Stomach (tissue), 9 donors: ENCODE results near the gene SULT1B1. TPM values are rescaled to one million over a fixed set of nuclear protein-coding genes. Genes with fewer than 3 reads are reported as not detected.

Source experiments
- DNase-seq, 2 donors: peaks; one replicate each; pipeline versions ENCODE4 v3.0.0 to v3.0.0-alpha.2; 2013 to 2019
- H3K27ac ChIP-seq, 5 donors: fragments of 200-600 bp in 4 of 5; sonication (generic) in 4 of 5; one replicate each; pipeline ENCODE4 v1.5.1; 2013 to 2019; ENCODE audit warnings: mild to moderate bottlenecking in 1 of 5, moderate library complexity in 1 of 5
- H3K27me3 ChIP-seq, 3 donors: fragments of 200-600 bp; sonication (generic); one replicate each; pipeline ENCODE4 v1.5.1; 2017 to 2019; ENCODE audit warnings: mixed run types in 1 of 3
- H3K36me3 ChIP-seq, 4 donors: fragments of 200-600 bp; sonication (generic); 1 replicate in 3 of 4; 2 replicates in 1 of 4; pipeline ENCODE4 v1.5.1; 2016 to 2019
- H3K4me1 ChIP-seq, 4 donors: fragments of 200-600 bp; sonication (generic); one replicate each; pipeline ENCODE4 v1.5.1; 2016 to 2019
- H3K4me3 ChIP-seq, 4 donors: fragments of 200-600 bp; sonication (generic) in 3 of 4; one replicate each; pipeline ENCODE4 v1.5.1; 2016 to 2019; ENCODE audit warnings: mild to moderate bottlenecking in 1 of 4
- H3K9me3 ChIP-seq, 4 donors: fragments of 200-600 bp; sonication (generic); one replicate each; pipeline ENCODE4 v1.5.1; 2016 to 2019
- CTCF ChIP-seq, 7 experiments: fragments of 450-650 bp in 4 of 7; fragments of 200-600 bp in 3 of 7; sonication (generic) in 3 of 7; IDR thresholded peaks; one replicate each; pipeline ENCODE4 v1.5.1; 2016 to 2019; ENCODE audit warnings: antibody characterized with exemption in 7 of 7, control low read depth in 2 of 7, mild to moderate bottlenecking in 1 of 7
- EP300 ChIP-seq: sonication (generic); formaldehyde crosslinking; IDR thresholded peaks from one replicate; pipeline ENCODE4 v1.6.1; 2017; ENCODE audit warnings: antibody characterized with exemption
- POLR2A ChIP-seq, 4 donors: fragments of 450-650 bp; IDR thresholded peaks; one replicate each; pipeline ENCODE4 v1.6.1; 2016; ENCODE audit warnings: antibody characterized with exemption in 4 of 4, control low read depth in 2 of 4, mild to moderate bottlenecking in 1 of 4, moderate library complexity in 1 of 4
- POLR2AphosphoS5 ChIP-seq, 3 donors: sonication (generic); formaldehyde crosslinking; IDR thresholded peaks; one replicate each; pipeline ENCODE4 v1.6.1; 2016; ENCODE audit warnings: antibody characterized with exemption in 3 of 3
- WGBS, 5 donors: extraction: QIAGEN DNeasy Blood & Tissue Kit in 3 of 5; methylation state at CpG; one replicate each; pipeline versions ENCODE4 v1.1.5 to v1.1.7; 2013 to 2018; 5-methylcytosine and 5-hydroxymethylcytosine counted together
- intact Hi-C: fragments of 100-400 bp; cut with DNase I; formaldehyde crosslinking; loops from one replicate; pipeline ENCODE4 v1.15.1; 2023; ENCODE audit warnings: low total_unique reads
- polyA plus RNA-seq, 3 donors: library from polyadenylated mRNA; stranded (reverse); fragments of 200-250 nt; gene quantifications; one replicate each; pipeline ENCODE4 v1.2.3, GENCODE V29; 2013
- total RNA-seq, 5 donors: library from RNA; depleted of rRNA; stranded (reverse); fragments of >200 nt; gene quantifications; one replicate each; pipeline versions ENCODE4 v1.1.0 to v1.2.3, GENCODE V29; 2014 to 2016
- donor health status: healthy with polysubstance abuse.
- donor health status: Bipolar disorder and iron deficiency.
- donor health status: healthy.

SULT1B1 gene
- total and polyA plus RNA-seq, 8 donors: 1.8 to 58.9 (median 31.1) TPM

- no peaks in the 10 kb centered on the region for H3K4me1 ChIP-seq
- no peak overlapping the region for H3K4me3 ChIP-seq
- TF ChIP-seq CTCF (IDR thresholded peaks at IDR 0.05): no peak
- no peak for TF ChIP-seq POLR2A (IDR thresholded peaks at IDR 0.05)
- no peak for TF ChIP-seq EP300
- no peak for TF ChIP-seq POLR2AphosphoS5 (IDR thresholded peaks at IDR 0.05)
- peak in 1 of 2 donors; percentile 59 for DNase-seq
- H3K9me3 ChIP-seq: peaks cover 0 to 14% (median 0%) of the 10 kb centered on the region in 4 donors
- H3K27ac ChIP-seq: no peak overlapping the region
- WGBS, 5 donors: 74 to 82% (median 80%) methylated on average over 19 of the region's 19 CpGs
- no peaks in the 10 kb centered on the region for H3K36me3 ChIP-seq
- intact Hi-C loops: no loop called here
- H3K27me3 ChIP-seq: no peaks in the 10 kb centered on the region
Measured at GRCh38 chr4:69781458-69782418, 21.3 kb upstream of the SULT1B1 start.

- TF ChIP-seq EP300 (no peak), POLR2AphosphoS5 (IDR thresholded peaks at IDR 0.05) (no peak), CTCF (IDR thresholded peaks at IDR 0.05) (no peak), POLR2A (IDR thresholded peaks at IDR 0.05) (no peak)
- intact Hi-C loops: no loop called here
- DNase-seq: no peak
- Histone ChIP-seq H3K9me3 (peaks cover 0 to 14% (median 0%) of the 10 kb centered on the region in 4 donors), H3K27ac (no peak overlapping the region), H3K4me1 (no peaks in the 10 kb centered on the region), H3K27me3 (no peaks in the 10 kb centered on the region), H3K36me3 (no peaks in the 10 kb centered on the region), H3K4me3 (no peak overlapping the region)
- WGBS, 5 donors: 79 to 89% (median 83%) methylated on average over 1 of the region's 1 CpG
Measured at GRCh38 chr4:69780141-69780540, 19.7 kb upstream of the SULT1B1 start.

- 67 to 81% (median 72%) methylated on average over 3 of the region's 3 CpGs for WGBS, 5 donors
- Histone ChIP-seq H3K9me3 (no peaks in the 10 kb centered on the region), H3K27me3 (no peaks in the 10 kb centered on the region), H3K4me3 (no peak overlapping the region), H3K36me3 (no peaks in the 10 kb centered on the region), H3K4me1 (peaks cover 0 to 6% (median 2%) of the 10 kb centered on the region in 4 donors), H3K27ac (no peak overlapping the region)
- DNase-seq: no peak
- intact Hi-C loops: no loop called here
- TF ChIP-seq CTCF (IDR thresholded peaks at IDR 0.05) (no peak), EP300 (no peak)
Measured at GRCh38 chr4:69776696-69777095, 16.3 kb upstream of the SULT1B1 start.

- no peak for DNase-seq
- Histone ChIP-seq H3K36me3 (no peaks in the 10 kb centered on the region), H3K27ac (peak overlapping the region in 1 of 5 donors; percentile 14), H3K4me1 (peaks cover 0 to 6% (median 2%) of the 10 kb centered on the region in 4 donors), H3K9me3 (no peaks in the 10 kb centered on the region), H3K4me3 (no peak overlapping the region), H3K27me3 (no peaks in the 10 kb centered on the region)
- WGBS, 5 donors: 58 to 69% (median 65%) methylated on average over 2 of the region's 2 CpGs
- TF ChIP-seq EP300: no peak
- intact Hi-C loops: no loop called here
Measured at GRCh38 chr4:69775321-69775867, 15.0 kb upstream of the SULT1B1 start.
